Measurements from ENCODE around the gene OR2T10.

- TF ChIP-seq CTCF (IDR thresholded peaks at IDR 0.05) (peak; percentile 40 to 64 (median 50)), POLR2A (IDR thresholded peaks at IDR 0.05) (no peak)
Observed at GRCh38 chr1:248622570-248623001, 25.1 kb upstream of the OR2T10 start.

All from adrenal gland (tissue), 5 donors.